Neural progenitor cell (in vitro differentiated cells): ENCODE results near the gene GATA5.

Experiments
- CTCF ChIP-seq: fragments of 200-600 bp; sonication (generic); IDR thresholded peaks from 2 replicates; pipeline ENCODE4 v1.5.1; 2017; ENCODE audit warnings: antibody characterized with exemption, mild to moderate bottlenecking
- EZH2 ChIP-seq: fragments of 200-600 bp; sonication (generic); IDR thresholded peaks from 2 replicates; pipeline ENCODE4 v1.6.1; 2017; ENCODE audit warnings: antibody characterized with exemption, mild to moderate bottlenecking, moderate library complexity
- EZH2phosphoT487 ChIP-seq: fragments of 200-600 bp; sonication (generic); IDR thresholded peaks from 2 replicates; pipeline ENCODE4 v1.6.1; 2017; ENCODE audit warnings: antibody characterized with exemption

- no peak for TF ChIP-seq CTCF
- TF ChIP-seq EZH2phosphoT487 = no peak
- TF ChIP-seq EZH2 = no peak
Observed at GRCh38 chr20:62453186-62453808, 22.5 kb downstream of the GATA5 start.
